GM19397 (cell line): ENCODE results near the gene LMO2.
"Not testable (repeated sequence)": the region's sequence is repeated elsewhere in the genome, so short reads cannot be mapped to it uniquely, and the experiment has no call there.

Experiments used
- ATAC-seq: cut with Tn5 transposase; IDR thresholded peaks from one replicate; pipeline ENCODE4 v1.9.1; 2021; ENCODE audit warnings: mild to moderate bottlenecking, moderate library complexity; ENCODE audit not compliant: unreplicated experiment

LMO2 gene

DNA sequence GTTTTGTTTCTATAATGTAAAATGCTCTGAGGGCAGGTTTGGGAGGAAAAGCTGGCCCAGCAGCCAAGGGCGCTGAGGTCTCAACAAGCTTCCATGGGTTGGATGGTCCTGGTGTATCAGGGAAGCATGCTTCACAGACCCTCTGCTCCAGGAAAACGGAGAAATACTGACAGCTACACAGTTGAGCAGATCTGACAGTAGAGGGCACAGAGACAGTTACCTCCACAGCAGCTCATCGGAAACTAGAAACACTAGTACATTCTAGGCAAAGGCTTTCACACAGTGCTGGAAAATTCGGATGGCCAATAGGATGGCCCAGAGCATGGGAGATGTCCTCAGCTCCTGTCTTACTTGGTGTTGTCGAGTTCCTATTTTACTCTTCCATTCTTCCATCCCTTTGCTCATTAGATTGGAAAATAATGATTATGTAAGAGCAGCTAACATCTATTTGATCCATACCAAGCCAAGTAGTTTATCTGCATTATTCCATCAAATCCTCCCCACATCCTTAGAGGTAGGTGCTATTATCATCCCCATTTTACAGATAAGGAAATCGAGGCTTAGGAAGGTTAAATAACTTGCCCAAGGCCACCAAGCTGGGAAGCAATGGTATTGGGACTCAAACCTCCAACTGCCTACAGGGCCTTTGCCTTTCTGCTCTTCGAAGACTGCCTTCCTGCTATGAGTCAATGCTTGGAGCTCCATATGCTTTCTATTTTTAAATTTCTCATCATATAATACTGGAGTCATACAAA lies 28.3 kb downstream of the LMO2 start:
- no peak for ATAC-seq

GRCh38 chr11:33861941-33862589 lies 29.8 kb downstream of the LMO2 start:
- no peak for ATAC-seq

DNA sequence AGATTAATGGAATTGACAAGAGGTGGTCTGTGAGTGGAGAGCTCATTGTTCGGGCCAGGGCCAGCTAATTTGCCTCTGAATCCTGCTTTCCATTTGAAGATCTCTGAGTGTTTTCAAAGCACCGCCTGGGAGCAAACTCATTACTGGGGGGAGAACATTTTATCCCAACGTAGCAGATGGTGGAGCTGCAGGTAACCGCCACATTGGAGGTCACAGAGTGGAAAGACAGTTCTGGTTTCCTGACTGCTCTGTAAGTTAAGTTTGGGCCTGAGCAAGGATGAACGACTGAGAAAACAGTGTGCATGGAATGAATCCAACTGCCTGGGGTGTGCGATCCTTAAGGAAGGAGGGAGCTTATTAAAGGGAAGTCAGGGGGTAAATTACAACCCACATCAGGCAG lies 30.5 kb downstream of the LMO2 start:
- ATAC-seq: no peak

DNA sequence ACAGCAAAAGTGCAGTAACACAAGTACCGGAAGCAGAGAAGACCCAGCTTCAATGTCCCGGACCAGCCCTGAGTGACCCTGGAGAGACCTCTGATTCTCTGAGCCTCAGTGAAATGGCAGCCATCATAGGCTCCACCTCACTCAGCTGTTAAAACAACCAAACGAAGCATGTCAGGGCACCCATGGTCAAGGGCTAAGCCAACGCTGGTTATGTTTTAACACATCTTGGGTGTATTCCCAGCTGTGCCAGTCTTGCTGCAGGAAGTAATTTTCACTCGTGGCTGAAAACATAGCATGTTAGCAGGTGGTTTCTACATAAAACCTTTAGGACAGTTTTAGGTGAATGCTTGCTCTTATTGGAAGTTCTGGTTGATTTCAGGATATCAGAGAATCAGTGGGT lies 30.9 kb downstream of the LMO2 start:
- ATAC-seq: no peak

GRCh38 chr11:33859306-33859705 lies 32.6 kb downstream of the LMO2 start:
- no peak for ATAC-seq

DNA sequence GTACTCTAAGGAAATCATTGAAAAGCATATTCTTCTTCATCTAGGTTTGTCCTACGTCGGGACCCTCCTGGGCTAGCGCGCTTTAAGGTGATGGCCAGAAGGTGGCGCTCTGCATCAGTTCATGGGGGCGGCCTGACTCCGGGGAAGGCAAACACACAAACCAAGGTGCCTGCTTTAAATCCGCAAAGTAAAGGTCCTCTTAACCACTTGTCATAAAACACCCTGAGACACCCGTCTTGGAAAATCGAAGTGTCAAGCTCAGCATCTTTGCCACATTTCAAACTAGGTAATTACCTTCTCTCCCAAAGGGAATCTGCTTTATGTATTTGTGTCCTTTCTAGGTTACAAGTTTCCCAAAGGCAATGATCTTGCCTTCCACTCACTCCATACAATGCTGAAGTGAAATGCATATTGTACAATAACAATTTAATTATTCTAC lies 33.9 kb downstream of the LMO2 start:
- ATAC-seq: no peak

GRCh38 chr11:33855500-33855899 lies 36.4 kb downstream of the LMO2 start:
- ATAC-seq: no peak

DNA sequence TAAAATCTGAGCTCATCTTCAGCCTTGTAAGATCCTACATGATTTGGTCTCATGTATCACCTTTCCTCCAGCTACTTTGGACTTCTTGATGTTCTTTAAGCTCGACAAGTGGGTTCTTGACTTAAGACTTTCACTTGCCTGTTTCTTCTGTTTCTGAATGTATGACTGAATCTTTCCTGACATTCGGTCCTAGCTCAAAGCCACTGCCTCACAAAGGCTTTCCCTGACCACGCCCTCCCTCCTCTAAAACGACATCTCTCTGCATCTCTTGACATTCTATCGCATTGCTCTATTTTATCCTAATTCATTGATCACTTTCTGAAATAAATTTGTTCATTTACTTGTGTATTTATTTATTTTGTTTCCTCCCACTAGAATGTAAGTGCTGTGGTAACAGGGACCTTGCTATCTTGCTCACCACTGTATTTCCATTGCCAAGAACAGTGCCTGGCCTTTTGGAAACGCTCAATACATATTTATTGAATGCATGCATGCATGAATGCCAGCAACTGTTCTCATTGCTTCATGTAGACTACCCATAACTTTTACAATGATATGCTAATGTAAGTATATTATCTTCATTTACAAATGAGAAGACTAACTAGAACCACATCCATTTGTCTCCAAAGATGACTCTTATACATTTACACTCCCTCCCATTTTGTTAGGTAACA lies 43.0 kb downstream of the LMO2 start:
- ATAC-seq: no peak

DNA sequence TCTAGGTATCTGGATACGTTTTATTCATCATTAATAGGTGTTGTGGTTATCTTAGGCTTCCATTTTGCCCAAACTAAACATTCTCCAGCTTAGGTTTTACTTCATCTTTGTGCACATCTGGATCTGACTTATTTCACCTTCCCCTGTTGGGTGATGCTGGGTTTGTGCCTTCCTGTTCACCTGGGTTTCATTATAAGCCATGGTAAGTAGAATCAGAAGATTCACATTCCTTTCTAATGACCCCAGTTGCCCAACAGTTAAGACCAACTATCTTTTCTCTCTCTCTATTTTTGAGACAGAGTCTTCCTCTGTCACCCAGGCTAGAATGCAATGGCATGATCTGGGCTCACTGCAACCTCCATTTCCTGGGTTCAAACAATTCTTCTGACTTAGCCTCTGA lies 44.6 kb downstream of the LMO2 start:
- ATAC-seq: no peak

GRCh38 chr11:33844236-33844635 lies 47.6 kb downstream of the LMO2 start:
- ATAC-seq: no peak

DNA sequence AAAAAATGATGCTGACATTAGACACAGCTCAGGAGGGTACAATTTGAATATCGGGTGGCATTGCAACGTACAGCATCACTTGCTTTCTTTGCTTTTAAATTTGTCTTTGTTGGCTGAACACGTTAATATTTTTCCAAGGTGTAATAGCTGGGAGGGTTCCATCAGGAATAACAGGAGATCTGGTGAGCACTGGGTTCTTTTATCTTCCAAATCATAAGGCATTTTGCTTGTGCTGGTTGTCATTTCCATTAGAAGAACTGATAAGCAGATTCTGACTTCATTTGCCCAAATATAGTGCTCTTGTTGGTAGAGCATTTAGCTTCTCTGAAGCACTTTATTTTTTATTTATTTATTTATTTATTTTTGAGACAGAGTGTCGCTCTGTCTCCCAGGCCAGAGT lies 48.9 kb downstream of the LMO2 start:
- no peak for ATAC-seq

- no peak for ATAC-seq
These were observed 49.5 kb downstream of the LMO2 start for GRCh38 chr11:33842236-33842915.

DNA sequence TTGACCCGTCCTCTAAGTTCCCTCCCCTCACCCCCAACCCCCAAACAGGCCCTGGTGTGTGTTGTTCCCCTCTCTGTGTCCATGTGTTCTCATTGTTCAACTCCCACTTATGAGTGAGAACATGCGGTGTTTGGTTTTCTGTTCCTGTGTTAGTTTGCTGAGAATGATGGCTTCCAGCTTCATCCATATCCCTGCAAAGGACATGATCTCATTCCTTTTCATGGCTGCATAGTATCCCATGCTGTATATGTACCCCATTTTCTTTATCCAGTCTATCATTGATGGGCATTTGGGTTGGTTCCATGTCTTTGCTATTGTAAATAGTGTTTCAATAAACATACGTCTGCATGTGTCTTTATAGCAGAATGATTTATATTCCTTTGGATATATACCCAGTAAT lies 53.6 kb downstream of the LMO2 start:
- ATAC-seq: not testable (repeated sequence)

DNA sequence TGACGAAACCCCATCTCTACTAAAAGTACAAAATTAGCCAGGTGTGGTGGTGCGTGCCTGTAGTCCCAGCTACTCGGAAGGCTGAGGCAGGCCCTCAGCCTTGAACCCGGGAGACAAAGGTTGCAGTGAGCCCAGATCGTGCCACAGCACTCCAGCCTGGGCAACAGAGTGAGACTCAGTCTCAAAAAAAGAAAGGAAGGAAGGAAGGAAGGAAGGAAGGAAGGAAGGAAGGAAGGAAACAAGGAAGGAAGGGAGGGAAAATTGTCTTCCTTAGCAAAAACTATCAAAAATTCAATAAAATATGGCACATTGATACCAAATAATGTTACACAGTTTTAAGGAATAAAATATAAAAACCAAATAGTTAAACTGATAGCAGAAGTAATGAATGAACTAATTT lies 54.5 kb downstream of the LMO2 start:
- not testable (repeated sequence) for ATAC-seq

GRCh38 chr11:33835143-33835878 lies 56.6 kb downstream of the LMO2 start:
- ATAC-seq: no peak

GRCh38 chr11:33832676-33833075 lies 59.2 kb downstream of the LMO2 start:
- ATAC-seq: no peak

DNA sequence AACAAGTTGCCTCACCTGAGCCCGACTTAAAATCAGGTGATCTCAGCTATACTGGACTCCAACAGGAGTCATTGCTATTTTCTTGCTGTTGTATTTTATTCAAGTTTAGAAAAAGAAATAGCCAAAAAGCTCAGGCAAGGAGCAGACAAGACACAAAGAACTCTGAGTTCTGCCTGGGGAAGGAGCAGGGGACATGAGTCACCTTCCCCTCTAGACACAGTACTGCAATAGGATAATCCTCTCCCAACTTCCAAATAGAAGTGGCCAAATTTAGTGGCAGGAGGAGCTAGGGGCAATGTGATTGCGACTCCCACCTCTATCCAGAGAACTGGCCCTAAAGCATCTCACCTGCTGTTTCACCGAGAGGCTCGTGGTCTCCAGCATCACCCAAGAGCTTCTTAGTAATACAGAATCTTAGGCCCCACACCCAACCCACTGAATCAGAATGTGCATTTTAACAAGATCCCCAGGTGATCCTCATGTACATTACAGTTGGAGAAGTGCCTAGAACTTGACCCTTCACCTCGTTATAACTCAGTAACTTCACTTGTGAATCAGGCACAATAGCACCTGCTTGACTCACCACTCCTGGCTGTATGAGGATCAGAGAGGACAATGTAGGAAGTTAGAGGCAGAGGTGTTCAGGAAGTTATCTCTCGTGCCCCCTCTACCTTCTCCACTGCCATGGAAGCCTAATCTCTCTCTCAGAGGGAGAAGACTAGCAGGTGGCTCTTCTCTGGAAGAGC lies 60.8 kb downstream of the LMO2 start:
- ATAC-seq: no peak

- no peak for ATAC-seq
These were observed 62.3 kb downstream of the LMO2 start for GRCh38 chr11:33829430-33830141.

DNA sequence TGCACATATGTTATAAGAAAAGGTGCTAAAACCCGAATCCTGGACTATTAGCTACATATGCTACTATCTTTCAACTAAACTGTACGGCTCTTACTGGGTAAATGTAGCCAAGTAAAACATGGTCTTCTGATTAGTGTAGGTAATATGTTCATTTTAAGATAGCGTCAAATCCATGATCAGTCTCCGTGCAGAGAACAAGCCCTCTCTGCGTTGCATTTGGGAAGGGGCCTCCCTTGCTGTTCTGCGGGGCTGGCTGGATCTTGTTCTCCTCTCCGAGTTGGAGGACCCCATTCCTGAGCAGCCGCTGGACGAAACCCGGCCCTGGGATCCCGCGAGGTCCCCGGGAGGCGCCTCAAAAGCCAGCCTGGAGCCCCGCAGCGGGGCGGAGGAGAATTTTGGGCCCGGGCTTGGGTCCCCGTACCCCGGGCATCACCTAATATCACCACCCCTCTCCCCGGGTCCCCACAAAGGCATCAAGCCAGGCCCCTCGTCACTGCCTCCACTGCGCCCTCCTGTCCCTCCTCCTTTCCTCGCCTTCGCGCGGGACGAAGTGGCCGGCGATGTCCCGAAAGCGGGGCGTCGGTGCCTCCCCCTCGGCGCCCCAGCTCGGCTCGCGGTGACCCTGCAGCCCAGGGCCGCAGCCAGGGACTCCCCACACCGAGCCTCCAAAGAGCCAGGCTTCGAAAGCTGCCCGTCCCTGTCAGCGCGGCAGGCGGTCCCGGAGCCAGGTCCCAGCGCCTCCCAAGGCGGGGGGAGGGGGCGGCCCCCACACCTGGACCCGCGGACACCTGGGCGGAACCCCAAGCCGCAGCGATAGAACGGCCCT lies 63.1 kb downstream of the LMO2 start:
- no peak for ATAC-seq
